Measurements from ENCODE around the gene ASCC1.

ASCC1 gene

GRCh38 chr10:72175149-72175548, 40.9 kb downstream of the ASCC1 start:
- no peak for DNase-seq (ENCODE audit: insufficient read length, low spot score)
- TF ChIP-seq SPI1 (IDR thresholded peaks at IDR 0.05; ENCODE audit: low read depth, low read length) (0 out of 2 replicates have a peak, but pooled peaks have one; percentile 23), TAF1 (IDR thresholded peaks at IDR 0.05; ENCODE audit: low read depth, low read length) (no peak)

GRCh38 chr10:72174297-72174662, 41.8 kb downstream of the ASCC1 start:
- no peak for TF ChIP-seq SPI1 (IDR thresholded peaks at IDR 0.05; ENCODE audit: low read depth, low read length)
- TF ChIP-seq POLR2AphosphoS5 (IDR thresholded peaks at IDR 0.05; ENCODE audit: low read depth, low read length) = no peak
- TF ChIP-seq POU2F2 (IDR thresholded peaks at IDR 0.05; ENCODE audit: low read depth, low read length) = no peak
- no peak for TF ChIP-seq POLR2A (IDR thresholded peaks at IDR 0.05; ENCODE audit: low read depth, low read length)
- TF ChIP-seq TAF1 (IDR thresholded peaks at IDR 0.05; ENCODE audit: low read depth, low read length) = no peak
- TF ChIP-seq PAX5 (IDR thresholded peaks at IDR 0.05; ENCODE audit: insufficient read depth, low read length, severe bottlenecking) = no peak
- no peak for DNase-seq (ENCODE audit: insufficient read length, low spot score)
- FAIRE-seq = no peak

More at GRCh38 chr10:72175149-72175548, 40.9 kb downstream of the ASCC1 start:
- peak; percentile 47 for FAIRE-seq

GRCh38 chr10:72173619-72174296, 42.3 kb downstream of the ASCC1 start:
- peak; percentile 89 for FAIRE-seq
- TF ChIP-seq POU2F2 (IDR thresholded peaks at IDR 0.05; ENCODE audit: low read depth, low read length) = 0 out of 2 replicates have a peak, but pooled peaks have one; percentile 36
- no peak for TF ChIP-seq POLR2AphosphoS5 (IDR thresholded peaks at IDR 0.05; ENCODE audit: low read depth, low read length)
- peak; percentile 28 for TF ChIP-seq PAX5 (IDR thresholded peaks at IDR 0.05; ENCODE audit: insufficient read depth, low read length, severe bottlenecking)
- no peak for TF ChIP-seq SPI1 (IDR thresholded peaks at IDR 0.05; ENCODE audit: low read depth, low read length)
- DNase-seq (ENCODE audit: insufficient read length, low spot score) = no peak

GRCh38 chr10:72173262-72173618, 42.8 kb downstream of the ASCC1 start:
- FAIRE-seq (peak; percentile 33), DNase-seq (ENCODE audit: insufficient read length, low spot score) (no peak)
- no peak for TF ChIP-seq SPI1 (IDR thresholded peaks at IDR 0.05; ENCODE audit: low read depth, low read length)
- TF ChIP-seq TAF1 (IDR thresholded peaks at IDR 0.05; ENCODE audit: low read depth, low read length) = no peak
- no peak for TF ChIP-seq POLR2AphosphoS5 (IDR thresholded peaks at IDR 0.05; ENCODE audit: low read depth, low read length)
- no peak for TF ChIP-seq POU2F2 (IDR thresholded peaks at IDR 0.05; ENCODE audit: low read depth, low read length)

GRCh38 chr10:72171175-72171630, 44.9 kb downstream of the ASCC1 start:
- TF ChIP-seq POU2F2 (IDR thresholded peaks at IDR 0.05; ENCODE audit: low read depth, low read length) (no peak), POLR2A (IDR thresholded peaks at IDR 0.05; ENCODE audit: low read depth, low read length) (no peak), TAF1 (IDR thresholded peaks at IDR 0.05; ENCODE audit: low read depth, low read length) (no peak), PAX5 (IDR thresholded peaks at IDR 0.05; ENCODE audit: insufficient read depth, low read length, severe bottlenecking) (no peak), POLR2AphosphoS5 (IDR thresholded peaks at IDR 0.05; ENCODE audit: low read depth, low read length) (no peak), SPI1 (IDR thresholded peaks at IDR 0.05; ENCODE audit: low read depth, low read length) (no peak)
- no peak for FAIRE-seq
- no peak for DNase-seq (ENCODE audit: insufficient read length, low spot score)

- FAIRE-seq (no peak), DNase-seq (ENCODE audit: insufficient read length, low spot score) (no peak)
- TF ChIP-seq SPI1 (IDR thresholded peaks at IDR 0.05; ENCODE audit: low read depth, low read length) (no peak), PAX5 (IDR thresholded peaks at IDR 0.05; ENCODE audit: insufficient read depth, low read length, severe bottlenecking) (no peak), POU2F2 (IDR thresholded peaks at IDR 0.05; ENCODE audit: low read depth, low read length) (no peak), TAF1 (IDR thresholded peaks at IDR 0.05; ENCODE audit: low read depth, low read length) (no peak), POLR2AphosphoS5 (IDR thresholded peaks at IDR 0.05; ENCODE audit: low read depth, low read length) (no peak), POLR2A (IDR thresholded peaks at IDR 0.05; ENCODE audit: low read depth, low read length) (no peak)
Observed at GRCh38 chr10:72170733-72171132, 45.3 kb downstream of the ASCC1 start.

- no peak for FAIRE-seq
- TF ChIP-seq POLR2A (IDR thresholded peaks at IDR 0.05; ENCODE audit: low read depth, low read length) (no peak), SPI1 (IDR thresholded peaks at IDR 0.05; ENCODE audit: low read depth, low read length) (no peak), POLR2AphosphoS5 (IDR thresholded peaks at IDR 0.05; ENCODE audit: low read depth, low read length) (no peak), PAX5 (IDR thresholded peaks at IDR 0.05; ENCODE audit: insufficient read depth, low read length, severe bottlenecking) (no peak), TAF1 (IDR thresholded peaks at IDR 0.05; ENCODE audit: low read depth, low read length) (no peak), POU2F2 (IDR thresholded peaks at IDR 0.05; ENCODE audit: low read depth, low read length) (no peak)
- no peak for DNase-seq (ENCODE audit: insufficient read length, low spot score)
Observed at GRCh38 chr10:72170263-72170662, 45.8 kb downstream of the ASCC1 start.

GRCh38 chr10:72167118-72167517, 49.0 kb downstream of the ASCC1 start:
- TF ChIP-seq SPI1 (IDR thresholded peaks at IDR 0.05; ENCODE audit: low read depth, low read length) (no peak), POLR2AphosphoS5 (IDR thresholded peaks at IDR 0.05; ENCODE audit: low read depth, low read length) (no peak), TAF1 (IDR thresholded peaks at IDR 0.05; ENCODE audit: low read depth, low read length) (no peak), PAX5 (IDR thresholded peaks at IDR 0.05; ENCODE audit: insufficient read depth, low read length, severe bottlenecking) (no peak), POU2F2 (IDR thresholded peaks at IDR 0.05; ENCODE audit: low read depth, low read length) (no peak), POLR2A (IDR thresholded peaks at IDR 0.05; ENCODE audit: low read depth, low read length) (no peak)
- DNase-seq (ENCODE audit: insufficient read length, low spot score) (no peak), FAIRE-seq (no peak)

- TF ChIP-seq PAX5 (IDR thresholded peaks at IDR 0.05; ENCODE audit: insufficient read depth, low read length, severe bottlenecking) = no peak
- TF ChIP-seq POLR2AphosphoS5 (IDR thresholded peaks at IDR 0.05; ENCODE audit: low read depth, low read length) = no peak
- no peak for TF ChIP-seq POU2F2 (IDR thresholded peaks at IDR 0.05; ENCODE audit: low read depth, low read length)
- no peak for TF ChIP-seq SPI1 (IDR thresholded peaks at IDR 0.05; ENCODE audit: low read depth, low read length)
- FAIRE-seq (no peak), DNase-seq (ENCODE audit: insufficient read length, low spot score) (no peak)
Observed at GRCh38 chr10:72164617-72165016, 51.5 kb downstream of the ASCC1 start.

GRCh38 chr10:72162978-72163377, 53.1 kb downstream of the ASCC1 start:
- no peak for DNase-seq (ENCODE audit: insufficient read length, low spot score)
- FAIRE-seq = peak; percentile 66
- TF ChIP-seq POLR2A (IDR thresholded peaks at IDR 0.05; ENCODE audit: low read depth, low read length) (no peak), TAF1 (IDR thresholded peaks at IDR 0.05; ENCODE audit: low read depth, low read length) (no peak), SPI1 (IDR thresholded peaks at IDR 0.05; ENCODE audit: low read depth, low read length) (peak; percentile 76), POU2F2 (IDR thresholded peaks at IDR 0.05; ENCODE audit: low read depth, low read length) (no peak; the same call in 1 of the 2 replicates), PAX5 (IDR thresholded peaks at IDR 0.05; ENCODE audit: insufficient read depth, low read length, severe bottlenecking) (no peak)

Data from GM12891 (cell line).